GM23338 (cell line): ENCODE results near the gene ZNF783. TPM values are rescaled to one million over a fixed set of nuclear protein-coding genes. Genes with fewer than 3 reads are reported as not detected.

Source experiments
- ATAC-seq: fragments of 200-7000 bp; cut with Tn5 transposase; 3 replicates; pipeline ENCODE4 v1.9.1; 2020
- DNase-seq: peaks from one replicate; pipeline ENCODE4 v3.0.0-alpha.2; 2015; ENCODE audit warnings: low spot score
- H2AFZ ChIP-seq: fragments of 200-600 bp; sonication (generic); 2 replicates; pipeline ENCODE4 v1.8.0; 2016; ENCODE audit warnings: antibody characterized with exemption, mild to moderate bottlenecking, moderate library complexity
- H3F3A ChIP-seq: fragments of 200-600 bp; sonication (generic); replicated peaks from 2 replicates; pipeline ENCODE4 v1.8.0; 2017; ENCODE audit warnings: antibody characterized with exemption, mixed run types, low read depth
- H3K27ac ChIP-seq: fragments of 200-600 bp; sonication (generic); 2 replicates; pipeline ENCODE4 v1.6.1; 2016; ENCODE audit warnings: low read depth
- H3K27me3 ChIP-seq: fragments of 200-600 bp; sonication (generic); 2 replicates; pipeline ENCODE4 v1.8.0; 2016; ENCODE audit warnings: mild to moderate bottlenecking, mixed run types, moderate library complexity; ENCODE audit not compliant: insufficient read depth
- H3K36me3 ChIP-seq: fragments of 200-600 bp; sonication (generic); 2 replicates; pipeline ENCODE4 v1.8.0; 2016; ENCODE audit warnings: mild to moderate bottlenecking; ENCODE audit not compliant: insufficient read depth
- H3K4me1 ChIP-seq: fragments of 200-600 bp; sonication (generic); 2 replicates; pipeline ENCODE4 v1.8.0; 2016; ENCODE audit warnings: mild to moderate bottlenecking, moderate library complexity; ENCODE audit not compliant: insufficient read depth
- H3K4me2 ChIP-seq: fragments of 200-600 bp; sonication (generic); 2 replicates; pipeline ENCODE4 v1.7.1; 2017; ENCODE audit warnings: mixed run types
- H3K4me3 ChIP-seq: fragments of 200-600 bp; sonication (generic); 2 replicates; pipeline ENCODE4 v1.6.1; 2016; ENCODE audit warnings: mixed run types
- H3K79me2 ChIP-seq: fragments of 200-600 bp; sonication (generic); replicated peaks from 2 replicates; pipeline ENCODE4 v1.8.0; 2017; ENCODE audit warnings: mild to moderate bottlenecking; ENCODE audit not compliant: insufficient read depth
- H3K9me2 ChIP-seq: fragments of 200-600 bp; sonication (generic); 2 replicates; pipeline ENCODE4 v1.8.0; 2017; ENCODE audit not compliant: insufficient read depth
- H4K20me1 ChIP-seq: fragments of 200-600 bp; sonication (generic); replicated peaks from 2 replicates; pipeline ENCODE4 v1.8.0; 2017; ENCODE audit warnings: mild to moderate bottlenecking; ENCODE audit not compliant: insufficient read depth
- H3K27ac Mint-ChIP-seq: 2 replicates; pipeline ENCODE4 v1.8.0; 2020; ENCODE audit warnings: inconsistent platforms, mild to moderate bottlenecking, moderate library complexity, mixed read lengths
- H3K27me3 Mint-ChIP-seq: 3 replicates; pipeline ENCODE4 v1.8.0; 2022; ENCODE audit warnings: low read depth, mild to moderate bottlenecking, moderate library complexity, mixed read lengths, inconsistent platforms; ENCODE audit not compliant: insufficient read depth, poor library complexity
- H3K36me3 Mint-ChIP-seq: 3 replicates; pipeline ENCODE4 v1.8.0; 2021; ENCODE audit warnings: low read depth, mild to moderate bottlenecking, inconsistent platforms, moderate library complexity, mixed read lengths
- H3K4me1 Mint-ChIP-seq: 3 replicates; pipeline ENCODE4 v1.8.0; 2020; ENCODE audit warnings: mild to moderate bottlenecking, inconsistent platforms, mixed read lengths
- H3K4me3 Mint-ChIP-seq: 3 replicates; pipeline ENCODE4 v1.8.0; 2021; ENCODE audit warnings: moderate library complexity, mild to moderate bottlenecking, inconsistent platforms, mixed read lengths
- H3K9me3 Mint-ChIP-seq: 3 replicates; pipeline ENCODE4 v1.8.0; 2020; ENCODE audit warnings: moderate library complexity, mild to moderate bottlenecking, inconsistent platforms, mixed read lengths
- CREB1 ChIP-seq: fragments of 250-450 bp; sonication (Bioruptor Pico); IDR thresholded peaks from 2 replicates; pipeline ENCODE4 v1.5.0; 2020; ENCODE audit warnings: low read depth, mild to moderate bottlenecking, moderate library complexity
- CTCF ChIP-seq, 2 experiments: fragments of 200-600 bp in 1 of 2; sonication (generic) in 1 of 2; conservative IDR thresholded peaks; 2 replicates each; pipeline versions ENCODE4 v1.5.1 to v1.6.1; 2016 to 2017; ENCODE audit warnings: antibody characterized with exemption in 2 of 2, low read depth in 2 of 2, mild to moderate bottlenecking in 2 of 2, moderate library complexity in 1 of 2
- ETS1 ChIP-seq: IDR thresholded peaks from 2 replicates; pipeline ENCODE4 v1.6.1; 2016; ENCODE audit warnings: antibody characterized with exemption
- EZH2 ChIP-seq: fragments of 200-600 bp; sonication (generic); IDR thresholded peaks from one replicate; pipeline ENCODE4 v1.8.0; 2017; ENCODE audit warnings: antibody characterized with exemption, mild to moderate bottlenecking, low read depth; ENCODE audit not compliant: unreplicated experiment
- EZH2phosphoT487 ChIP-seq: fragments of 200-600 bp; sonication (generic); IDR thresholded peaks from one replicate; pipeline ENCODE4 v1.8.1; 2018; ENCODE audit warnings: antibody characterized with exemption; ENCODE audit not compliant: unreplicated experiment
- JUNB ChIP-seq: IDR thresholded peaks from one replicate; pipeline ENCODE4 v1.6.1; 2016; ENCODE audit warnings: antibody characterized with exemption; ENCODE audit not compliant: unreplicated experiment
- NANOG ChIP-seq: IDR thresholded peaks from 2 replicates; pipeline ENCODE4 v1.6.1; 2016; ENCODE audit warnings: antibody characterized with exemption, borderline replicate concordance
- POLR2AphosphoS5 ChIP-seq: IDR thresholded peaks from 2 replicates; pipeline ENCODE4 v1.6.1; 2016; ENCODE audit warnings: antibody characterized with exemption, low read depth
- REST ChIP-seq: IDR thresholded peaks from one replicate; pipeline ENCODE4 v1.6.1; 2018; ENCODE audit warnings: antibody characterized with exemption; ENCODE audit not compliant: unreplicated experiment
- STAT1 ChIP-seq: IDR thresholded peaks from one replicate; pipeline ENCODE4 v1.6.1; 2016; ENCODE audit warnings: antibody characterized with exemption; ENCODE audit not compliant: unreplicated experiment
- ZNF114 ChIP-seq: fragments of 250-450 bp; sonication (Bioruptor Pico); IDR thresholded peaks from 2 replicates; pipeline ENCODE4 v1.5.0; 2020; ENCODE audit warnings: mild to moderate bottlenecking, moderate library complexity
- ZNF331 ChIP-seq: fragments of 250-450 bp; sonication (Bioruptor Pico); IDR thresholded peaks from 2 replicates; pipeline ENCODE4 v1.5.0; 2020; ENCODE audit warnings: low read depth, mild to moderate bottlenecking, moderate library complexity
- ZNF462 ChIP-seq: fragments of 250-450 bp; sonication (Bioruptor Pico); IDR thresholded peaks from 2 replicates; pipeline ENCODE4 v1.5.0; 2020; ENCODE audit warnings: mild to moderate bottlenecking, moderate library complexity
- polyA plus RNA-seq: library from polyadenylated mRNA; unstranded; fragments of >200 nt; fragmentation: Nextera tagmentation; extraction: Ambion mirVana; gene quantifications from 2 replicates; pipeline ENCODE4 v1.2.1, GENCODE V29; 2016
- total RNA-seq: library from RNA; depleted of rRNA; stranded (reverse); fragments of >200 nt; shearing (Covaris generic); gene quantifications from 2 replicates; pipeline ENCODE4 v1.2.3, GENCODE V29; 2014

Gene ZNF783
- total and polyA plus RNA-seq, 2 experiments from 2014 or later: 2.1 to 9.0 TPM

GRCh38 chr7:149279111-149279743, 17.2 kb downstream of the ZNF783 start:
- Mint-ChIP-seq H3K36me3 (peaks cover 49% of the 10 kb centered on the region), H3K27me3 (peaks cover 6% of the 10 kb centered on the region), H3K27ac (no peak overlapping the region), H3K4me1 (peaks cover 5% of the 10 kb centered on the region), H3K4me3 (no peak overlapping the region), H3K9me3 (no peaks in the 10 kb centered on the region; the same call in 2 of the 3 replicates)
- Histone ChIP-seq H3K27ac (no peak overlapping the region), H3K9me2 (no peaks in the 10 kb centered on the region), H3K4me2 (no peak overlapping the region), H3F3A (0 out of 2 replicates have a peak, but pooled peaks cover 5% of the 10 kb centered on the region), H3K79me2 (no peaks in the 10 kb centered on the region), H3K27me3 (0 out of 2 replicates have a peak, but pooled peaks cover under 1% of the 10 kb centered on the region), H3K4me1 (no peaks in the 10 kb centered on the region; the same call in 1 of the 2 replicates), H2AFZ (no peak overlapping the region), H3K36me3 (no peaks in the 10 kb centered on the region), H4K20me1 (no peaks in the 10 kb centered on the region), H3K4me3 (no peak overlapping the region)
- ATAC-seq (no peak), DNase-seq (no peak)
- TF ChIP-seq ZNF331 (CRISPR knock-in tag) (no peak), CTCF (conservative IDR thresholded peaks at IDR 0.05; ENCODE audit: low read depth in 2 of 2) (no peak), EZH2phosphoT487 (no peak), POLR2AphosphoS5 (no peak), CREB1 (CRISPR knock-in tag) (no peak), ETS1 (no peak), EZH2 (no peak), ZNF114 (CRISPR knock-in tag) (no peak), NANOG (no peak), STAT1 (no peak), REST (no peak), JUNB (no peak), ZNF462 (CRISPR knock-in tag) (no peak)
